ENCODE results near the gene NEO1.

Gene NEO1

DNA sequence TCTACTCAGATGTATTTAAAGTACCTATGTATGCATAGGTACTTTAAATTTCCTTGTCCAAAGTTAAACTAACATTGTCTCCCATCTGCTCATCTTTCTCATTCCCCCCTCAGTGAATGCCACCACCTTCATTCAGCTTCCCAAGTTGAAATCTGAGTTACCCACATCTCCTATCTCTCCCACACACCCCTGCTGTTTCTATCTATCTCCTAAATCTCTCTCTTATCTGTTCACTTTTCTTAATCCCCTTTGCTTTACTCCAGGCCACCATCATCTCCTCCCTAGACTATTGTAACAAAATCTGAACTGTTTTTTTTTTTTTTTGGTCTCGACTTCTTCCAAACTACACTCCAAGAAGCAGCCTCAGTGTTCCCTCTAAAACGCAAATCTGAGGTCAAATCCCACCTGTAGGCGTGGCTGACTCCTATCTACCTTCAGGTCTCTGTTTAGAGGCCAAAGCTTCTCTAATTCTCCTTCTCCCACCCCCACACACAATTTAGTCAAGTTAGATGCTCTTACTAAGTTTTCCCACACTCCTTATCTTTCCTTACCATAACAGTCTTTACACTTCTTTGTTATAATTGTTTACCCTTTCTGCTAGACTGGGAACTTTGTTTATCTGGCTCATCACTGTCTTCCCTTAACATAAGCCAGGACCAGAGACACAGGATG is 3.5 kb upstream of the NEO1 start:
- TF ChIP-seq, protein P1, sequence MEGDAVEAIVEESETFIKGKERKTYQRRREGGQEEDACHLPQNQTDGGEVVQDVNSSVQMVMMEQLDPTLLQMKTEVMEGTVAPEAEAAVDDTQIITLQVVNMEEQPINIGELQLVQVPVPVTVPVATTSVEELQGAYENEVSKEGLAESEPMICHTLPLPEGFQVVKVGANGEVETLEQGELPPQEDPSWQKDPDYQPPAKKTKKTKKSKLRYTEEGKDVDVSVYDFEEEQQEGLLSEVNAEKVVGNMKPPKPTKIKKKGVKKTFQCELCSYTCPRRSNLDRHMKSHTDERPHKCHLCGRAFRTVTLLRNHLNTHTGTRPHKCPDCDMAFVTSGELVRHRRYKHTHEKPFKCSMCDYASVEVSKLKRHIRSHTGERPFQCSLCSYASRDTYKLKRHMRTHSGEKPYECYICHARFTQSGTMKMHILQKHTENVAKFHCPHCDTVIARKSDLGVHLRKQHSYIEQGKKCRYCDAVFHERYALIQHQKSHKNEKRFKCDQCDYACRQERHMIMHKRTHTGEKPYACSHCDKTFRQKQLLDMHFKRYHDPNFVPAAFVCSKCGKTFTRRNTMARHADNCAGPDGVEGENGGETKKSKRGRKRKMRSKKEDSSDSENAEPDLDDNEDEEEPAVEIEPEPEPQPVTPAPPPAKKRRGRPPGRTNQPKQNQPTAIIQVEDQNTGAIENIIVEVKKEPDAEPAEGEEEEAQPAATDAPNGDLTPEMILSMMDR (IDR thresholded peaks at IDR 0.05; ENCODE audit: insufficient read depth, low read length, poor library complexity, severe bottlenecking) = no peak
- Histone ChIP-seq H3K27me3 (replicated peaks; ENCODE audit: control insufficient read depth, insufficient read depth, low read length) (peaks cover 2% of the 10 kb centered on the region; the same call in 1 of the 2 replicates), H3K36me3 (ENCODE audit: control insufficient read depth, insufficient read depth, low read length) (no peaks in the 10 kb centered on the region), H3K4me3 (replicated peaks; ENCODE audit: low read depth, low read length) (no peak overlapping the region)
- DNase-seq (ENCODE audit: extremely low read depth, insufficient read length) = no peak

DNA sequence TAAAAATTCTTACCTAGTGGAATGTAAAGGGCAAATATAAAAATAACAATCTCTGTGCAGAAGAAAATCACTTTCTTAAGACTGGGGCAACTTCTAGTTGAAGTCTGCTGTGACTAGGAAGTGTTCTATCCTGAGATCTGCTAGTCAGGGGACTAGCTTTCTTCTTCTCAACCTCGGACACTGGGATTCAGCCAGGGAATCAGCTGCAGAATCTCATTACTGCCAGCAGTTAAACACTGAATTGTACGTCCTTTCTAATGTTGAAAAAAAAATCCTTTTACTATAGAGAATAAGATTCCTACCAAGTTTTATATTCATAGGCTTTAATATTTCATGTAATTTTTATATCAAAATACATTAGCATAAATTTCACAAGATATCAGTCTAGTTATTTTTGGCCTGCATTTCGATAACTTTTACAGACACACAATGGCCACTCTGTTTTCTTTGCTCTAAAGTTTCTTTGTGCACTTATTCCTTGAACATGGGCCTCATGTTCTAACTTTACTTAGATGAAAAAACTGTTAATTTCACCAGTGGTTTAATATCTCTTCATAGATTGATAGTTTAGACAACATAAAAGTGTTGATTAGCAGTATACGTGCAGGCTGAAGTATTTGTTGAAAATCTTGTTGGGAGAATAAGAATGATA is 2.6 kb upstream of the NEO1 start:
- TF ChIP-seq, protein P1 (IDR thresholded peaks at IDR 0.05; ENCODE audit: insufficient read depth, low read length, poor library complexity, severe bottlenecking) = no peak
- H3K4me3 ChIP-seq (replicated peaks; ENCODE audit: low read depth, low read length) = no peak overlapping the region
- H3K27me3 ChIP-seq (replicated peaks; ENCODE audit: control insufficient read depth, insufficient read depth, low read length) = peaks cover 2% of the 10 kb centered on the region; the same call in 1 of the 2 replicates
- no peaks in the 10 kb centered on the region for H3K36me3 ChIP-seq (ENCODE audit: control insufficient read depth, insufficient read depth, low read length)
- no peak for DNase-seq (ENCODE audit: extremely low read depth, insufficient read length)

DNA sequence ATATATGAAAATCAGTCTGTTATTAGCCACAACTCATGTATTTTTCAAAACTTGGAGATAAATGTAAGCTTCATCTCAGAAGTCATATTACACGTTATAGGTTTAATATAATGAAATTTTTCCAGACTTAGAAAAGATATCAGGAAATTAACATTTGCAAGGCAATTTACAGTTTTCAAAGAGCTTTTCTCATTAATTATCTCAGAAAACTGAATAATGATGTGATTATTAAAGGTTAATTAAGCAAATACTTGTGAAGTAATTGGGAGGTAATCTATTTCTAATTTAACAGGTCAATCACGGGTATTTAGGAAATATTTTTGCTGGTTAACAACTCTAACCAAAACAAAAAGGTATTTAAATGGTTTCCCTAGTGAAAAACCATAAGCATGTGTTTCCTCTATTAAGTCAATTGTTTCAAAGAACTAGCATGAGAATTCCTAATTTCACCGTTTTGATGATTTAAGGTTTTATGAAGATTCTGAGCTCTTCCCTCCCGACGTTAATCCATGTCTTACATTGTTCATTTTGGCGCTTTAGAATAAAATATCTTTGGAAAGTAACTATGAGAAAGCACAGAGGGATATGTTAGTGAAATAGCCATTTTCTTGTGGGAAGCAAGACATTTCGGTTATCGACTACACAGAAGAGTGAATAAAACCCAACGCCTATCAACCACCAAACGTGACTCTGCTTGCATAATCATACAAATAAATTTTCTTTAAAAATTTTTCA is 1.5 kb upstream of the NEO1 start:
- TF ChIP-seq, protein P1 (IDR thresholded peaks at IDR 0.05; ENCODE audit: insufficient read depth, low read length, poor library complexity, severe bottlenecking) = no peak
- Histone ChIP-seq H3K27me3 (replicated peaks; ENCODE audit: control insufficient read depth, insufficient read depth, low read length) (peaks cover 3% of the 10 kb centered on the region), H3K4me3 (replicated peaks; ENCODE audit: low read depth, low read length) (no peak overlapping the region), H3K36me3 (ENCODE audit: control insufficient read depth, insufficient read depth, low read length) (no peaks in the 10 kb centered on the region)
- DNase-seq (ENCODE audit: extremely low read depth, insufficient read length) = no peak

DNA sequence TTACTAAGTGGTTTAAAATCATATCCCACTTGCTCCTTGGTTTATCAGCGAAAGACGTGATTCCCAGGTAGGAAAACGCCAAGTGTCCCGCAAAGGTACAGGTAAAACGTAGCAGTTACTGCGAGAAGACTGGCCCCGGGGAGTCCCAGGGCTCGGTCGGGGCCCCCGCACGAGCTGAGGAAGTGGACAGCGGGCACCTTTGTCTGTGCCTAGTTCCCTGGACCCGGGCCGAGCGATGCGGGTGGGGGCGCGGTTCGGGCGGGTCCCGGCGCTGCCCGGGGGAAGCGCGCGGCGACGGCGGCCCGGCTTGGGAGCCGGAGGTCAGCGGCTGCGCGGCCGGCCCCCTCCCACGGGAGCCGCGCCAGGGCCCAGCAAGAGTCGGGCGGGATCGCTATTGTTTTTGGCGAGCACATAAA is 864 bp upstream of the NEO1 start:
- no peak for DNase-seq (ENCODE audit: extremely low read depth, insufficient read length)
- no peaks in the 10 kb centered on the region for H3K36me3 ChIP-seq (ENCODE audit: control insufficient read depth, insufficient read depth, low read length)
- H3K27me3 ChIP-seq (replicated peaks; ENCODE audit: control insufficient read depth, insufficient read depth, low read length) = peaks cover 3% of the 10 kb centered on the region
- TF ChIP-seq, protein P1 (IDR thresholded peaks at IDR 0.05; ENCODE audit: insufficient read depth, low read length, poor library complexity, severe bottlenecking) = no peak
- H3K4me3 ChIP-seq (replicated peaks; ENCODE audit: low read depth, low read length) = peak overlapping the region; percentile 71

DNA sequence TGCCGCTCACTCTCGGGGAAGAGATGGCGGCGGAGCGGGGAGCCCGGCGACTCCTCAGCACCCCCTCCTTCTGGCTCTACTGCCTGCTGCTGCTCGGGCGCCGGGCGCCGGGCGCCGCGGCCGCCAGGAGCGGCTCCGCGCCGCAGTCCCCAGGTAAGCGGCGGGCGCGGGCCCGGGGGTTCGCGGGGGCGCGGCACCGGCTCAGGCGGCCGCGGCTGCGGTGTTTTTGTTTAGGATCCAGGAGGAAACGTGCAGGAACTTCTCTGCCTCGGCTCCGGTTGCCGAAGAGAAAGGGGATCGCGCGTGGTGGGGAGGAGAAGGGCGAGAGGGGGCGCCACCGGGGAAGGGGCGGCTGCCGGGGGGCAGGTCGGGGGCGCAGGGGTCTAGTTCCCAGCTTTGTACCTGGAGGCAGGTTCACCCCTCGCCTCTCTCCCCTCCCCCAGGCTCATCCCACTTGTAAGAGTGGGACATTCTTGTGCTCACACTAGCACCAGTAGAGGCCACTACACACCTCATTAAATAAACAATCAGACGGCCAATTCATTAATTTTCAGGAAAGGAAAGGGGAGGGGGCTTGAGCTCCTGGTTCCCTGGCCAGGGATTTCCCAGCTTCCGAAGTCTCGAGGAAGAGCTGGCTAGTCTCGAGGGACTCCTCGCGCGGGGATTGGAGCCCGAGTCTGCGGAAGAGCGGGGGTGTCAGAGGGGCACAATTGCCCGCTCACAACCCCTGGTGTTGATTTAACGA is 562 bp downstream of the NEO1 start:
- no peaks in the 10 kb centered on the region for H3K36me3 ChIP-seq (ENCODE audit: control insufficient read depth, insufficient read depth, low read length)
- H3K4me3 ChIP-seq (replicated peaks; ENCODE audit: low read depth, low read length) = peak overlapping the region; percentile 62
- peaks cover 3% of the 10 kb centered on the region for H3K27me3 ChIP-seq (replicated peaks; ENCODE audit: control insufficient read depth, insufficient read depth, low read length)
- peak; percentile 53 for DNase-seq (ENCODE audit: extremely low read depth, insufficient read length)
- TF ChIP-seq, protein P1 (IDR thresholded peaks at IDR 0.05; ENCODE audit: insufficient read depth, low read length, poor library complexity, severe bottlenecking) = peak; percentile 47
